GM23248 (cell line): ENCODE measurements around the gene IKBIP.

Source experiments
- EZH2 ChIP-seq: fragments of 200-600 bp; sonication (generic); IDR thresholded peaks from 2 replicates; pipeline ENCODE4 v1.6.1; 2018; ENCODE audit warnings: antibody characterized with exemption, mild to moderate bottlenecking; ENCODE audit not compliant: insufficient read depth, poor library complexity, severe bottlenecking
- EZH2phosphoT487 ChIP-seq: fragments of 200-600 bp; sonication (generic); IDR thresholded peaks from 2 replicates; pipeline ENCODE4 v1.6.1; 2018; ENCODE audit warnings: antibody characterized with exemption, moderate library complexity, mild to moderate bottlenecking, low read depth; ENCODE audit not compliant: insufficient read depth

DNA sequence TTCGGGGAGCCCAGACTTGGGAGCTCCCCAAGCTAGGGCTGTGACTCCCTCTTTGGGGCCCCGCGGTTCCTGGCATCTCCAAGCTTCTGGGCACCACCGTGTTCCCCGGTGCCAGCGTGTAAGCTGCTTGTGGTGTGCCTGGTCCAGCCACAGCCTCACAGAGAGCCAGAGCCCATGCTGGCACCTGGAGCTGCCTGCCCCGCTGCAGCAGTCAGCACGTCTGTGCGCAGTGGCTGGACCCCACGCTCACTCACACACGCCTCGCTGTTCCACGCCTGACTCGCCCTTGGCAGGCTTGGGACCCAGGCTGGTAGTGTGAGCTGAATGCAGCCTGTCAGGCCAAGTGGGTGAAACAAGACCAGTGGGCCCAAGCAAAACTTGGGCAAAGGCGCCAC lies 35.0 kb upstream of the IKBIP start:
- no peak for TF ChIP-seq EZH2phosphoT487
- no peak for TF ChIP-seq EZH2
